ENCODE results near the gene MFSD6.
"Not testable (repeated sequence)": the region's sequence is repeated elsewhere in the genome, so short reads cannot be mapped to it uniquely, and the experiment has no call there.

MFSD6 gene

GRCh38 chr2:190488516-190489233 lies 80.5 kb downstream of the MFSD6 start:
- TF ChIP-seq, protein P1, sequence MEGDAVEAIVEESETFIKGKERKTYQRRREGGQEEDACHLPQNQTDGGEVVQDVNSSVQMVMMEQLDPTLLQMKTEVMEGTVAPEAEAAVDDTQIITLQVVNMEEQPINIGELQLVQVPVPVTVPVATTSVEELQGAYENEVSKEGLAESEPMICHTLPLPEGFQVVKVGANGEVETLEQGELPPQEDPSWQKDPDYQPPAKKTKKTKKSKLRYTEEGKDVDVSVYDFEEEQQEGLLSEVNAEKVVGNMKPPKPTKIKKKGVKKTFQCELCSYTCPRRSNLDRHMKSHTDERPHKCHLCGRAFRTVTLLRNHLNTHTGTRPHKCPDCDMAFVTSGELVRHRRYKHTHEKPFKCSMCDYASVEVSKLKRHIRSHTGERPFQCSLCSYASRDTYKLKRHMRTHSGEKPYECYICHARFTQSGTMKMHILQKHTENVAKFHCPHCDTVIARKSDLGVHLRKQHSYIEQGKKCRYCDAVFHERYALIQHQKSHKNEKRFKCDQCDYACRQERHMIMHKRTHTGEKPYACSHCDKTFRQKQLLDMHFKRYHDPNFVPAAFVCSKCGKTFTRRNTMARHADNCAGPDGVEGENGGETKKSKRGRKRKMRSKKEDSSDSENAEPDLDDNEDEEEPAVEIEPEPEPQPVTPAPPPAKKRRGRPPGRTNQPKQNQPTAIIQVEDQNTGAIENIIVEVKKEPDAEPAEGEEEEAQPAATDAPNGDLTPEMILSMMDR (IDR thresholded peaks at IDR 0.05) = no peak
- peaks cover 24% of the 10 kb centered on the region for H3K9me3 Mint-ChIP-seq
- H3K4me1 Mint-ChIP-seq = no peaks in the 10 kb centered on the region
- H3K36me3 Mint-ChIP-seq (ENCODE audit: low read depth) = peaks cover 35% of the 10 kb centered on the region
- H3K27me3 Mint-ChIP-seq (ENCODE audit: low read depth, poor library complexity) = no peaks in the 10 kb centered on the region
- no peak for DNase-seq
- no peak overlapping the region for H3K4me3 Mint-ChIP-seq
- no peak overlapping the region for H3K27ac Mint-ChIP-seq

- H3K9me3 Mint-ChIP-seq = peaks cover 27% of the 10 kb centered on the region
- H3K27ac Mint-ChIP-seq = no peak overlapping the region
- no peak overlapping the region for H3K4me3 Mint-ChIP-seq
- H3K27me3 Mint-ChIP-seq (ENCODE audit: low read depth, poor library complexity) = no peaks in the 10 kb centered on the region
- H3K36me3 Mint-ChIP-seq (ENCODE audit: low read depth) = peaks cover 37% of the 10 kb centered on the region
- no peak for DNase-seq
- no peaks in the 10 kb centered on the region for H3K4me1 Mint-ChIP-seq
- TF ChIP-seq, protein P1 (IDR thresholded peaks at IDR 0.05) = no peak
Measured at GRCh38 chr2:190489475-190489874, 81.3 kb downstream of the MFSD6 start.

DNA sequence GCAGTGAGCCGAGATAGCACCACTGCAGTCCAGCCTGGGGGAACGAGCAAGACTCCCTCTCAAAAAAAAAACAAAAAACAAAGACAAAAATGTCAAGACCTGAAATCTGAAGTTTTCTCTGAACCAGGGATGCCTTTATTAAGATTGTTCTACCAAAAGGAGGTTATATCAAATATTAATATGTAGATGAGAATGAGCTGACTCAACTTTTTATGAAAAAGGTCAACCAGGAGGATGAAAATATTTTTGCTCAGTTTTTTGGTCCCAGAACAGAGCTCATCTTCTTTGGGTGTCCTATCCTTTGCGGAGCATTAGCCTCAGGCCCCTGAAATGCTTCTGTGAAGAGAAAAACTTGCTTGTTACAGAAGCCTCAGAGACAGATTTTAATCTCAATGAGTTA lies 82.3 kb downstream of the MFSD6 start:
- TF ChIP-seq, protein P1 (IDR thresholded peaks at IDR 0.05) = no peak
- peaks cover 48% of the 10 kb centered on the region for H3K36me3 Mint-ChIP-seq (ENCODE audit: low read depth)
- H3K4me3 Mint-ChIP-seq = no peak overlapping the region
- no peaks in the 10 kb centered on the region for H3K4me1 Mint-ChIP-seq
- H3K9me3 Mint-ChIP-seq = peaks cover 38% of the 10 kb centered on the region
- no peaks in the 10 kb centered on the region for H3K27me3 Mint-ChIP-seq (ENCODE audit: low read depth, poor library complexity)
- no peak overlapping the region for H3K27ac Mint-ChIP-seq
- DNase-seq = no peak

GRCh38 chr2:190493095-190493494 lies 84.9 kb downstream of the MFSD6 start:
- TF ChIP-seq, protein P1 (IDR thresholded peaks at IDR 0.05) = no peak
- Mint-ChIP-seq H3K27me3 (ENCODE audit: low read depth, poor library complexity) (no peaks in the 10 kb centered on the region), H3K9me3 (peaks cover 44% of the 10 kb centered on the region), H3K4me1 (no peaks in the 10 kb centered on the region), H3K4me3 (no peak overlapping the region), H3K36me3 (ENCODE audit: low read depth) (peaks cover 53% of the 10 kb centered on the region), H3K27ac (no peak overlapping the region)
- no peak for DNase-seq

DNA sequence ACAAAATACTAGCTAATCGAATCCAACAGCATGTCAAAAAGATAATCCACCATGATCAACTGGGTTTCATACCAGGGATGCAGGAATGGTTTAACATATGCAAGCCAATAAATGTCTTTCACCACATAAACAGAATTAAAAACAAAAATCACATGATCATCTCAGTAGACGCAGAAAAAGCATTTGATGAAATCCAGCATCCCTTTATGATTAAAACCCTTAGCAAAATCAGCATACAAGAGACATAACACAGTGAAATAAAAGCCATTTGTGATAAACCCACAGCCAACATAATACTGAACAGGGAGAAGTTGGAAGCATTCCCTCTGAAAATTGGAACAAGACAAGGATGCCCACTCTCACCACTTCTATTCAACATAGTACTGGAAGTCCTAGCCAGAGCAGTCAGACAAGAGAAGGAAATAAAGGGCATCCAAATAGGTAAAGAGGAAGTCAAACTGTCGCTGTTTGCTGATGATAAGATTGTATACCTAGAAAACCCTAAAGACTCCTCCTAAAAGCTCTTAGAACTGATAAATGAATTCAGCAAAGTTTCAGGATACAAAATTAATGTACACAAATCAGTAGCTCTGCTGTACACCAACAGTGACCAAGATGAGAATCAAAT lies 86.6 kb downstream of the MFSD6 start:
- not testable (repeated sequence) for H3K4me1 Mint-ChIP-seq; DNase-seq; H3K27ac Mint-ChIP-seq; H3K4me3 Mint-ChIP-seq; H3K27me3 Mint-ChIP-seq (ENCODE audit: low read depth, poor library complexity)
- H3K9me3 Mint-ChIP-seq = peaks cover 44% of the 10 kb centered on the region
- H3K36me3 Mint-ChIP-seq (ENCODE audit: low read depth) = peaks cover 49% of the 10 kb centered on the region

DNA sequence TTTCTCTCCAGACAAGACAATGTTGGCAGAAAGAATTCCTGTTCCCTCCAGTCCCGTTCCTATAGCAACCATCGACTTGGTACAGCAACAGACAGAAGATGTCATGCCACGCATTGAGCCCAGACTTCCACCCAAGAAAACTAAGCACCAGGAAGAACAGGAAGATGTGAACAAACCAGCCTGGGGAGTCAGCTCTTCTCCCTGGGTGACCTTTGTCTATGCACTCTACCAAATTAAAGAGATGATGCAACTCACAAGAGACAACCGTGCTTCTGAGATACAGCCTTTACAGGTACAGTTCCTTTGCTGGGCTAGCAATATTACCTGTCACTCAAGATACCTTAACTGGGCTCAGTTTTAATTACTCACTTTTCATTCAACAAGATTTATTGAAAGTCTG lies 89.3 kb downstream of the MFSD6 start:
- H3K27ac Mint-ChIP-seq = no peak overlapping the region
- TF ChIP-seq, protein P1 (IDR thresholded peaks at IDR 0.05) = no peak
- H3K4me3 Mint-ChIP-seq = no peak overlapping the region
- peaks cover 37% of the 10 kb centered on the region for H3K36me3 Mint-ChIP-seq (ENCODE audit: low read depth)
- peaks cover 33% of the 10 kb centered on the region for H3K9me3 Mint-ChIP-seq
- H3K4me1 Mint-ChIP-seq = peaks cover 15% of the 10 kb centered on the region
- no peak for DNase-seq
- no peaks in the 10 kb centered on the region for H3K27me3 Mint-ChIP-seq (ENCODE audit: low read depth, poor library complexity)

All from nephron progenitor cell (in vitro differentiated cells).